GM06990 (cell line): ENCODE data around the gene EPHA7.

Experiments
- DNase-seq: peaks from one replicate; pipeline ENCODE4 v3.0.0-alpha.2; 2011; ENCODE audit not compliant: insufficient read length; ENCODE audit errors: extremely low read depth
- H3K27me3 ChIP-seq: replicated peaks from 2 replicates; pipeline ENCODE4 v1.6.0; 2011; ENCODE audit warnings: low read length; ENCODE audit not compliant: control insufficient read depth, insufficient read depth
- H3K36me3 ChIP-seq: 2 replicates; pipeline ENCODE4 v1.5.1; 2011; ENCODE audit warnings: low read length; ENCODE audit not compliant: control insufficient read depth, insufficient read depth
- H3K4me3 ChIP-seq: replicated peaks from 2 replicates; pipeline ENCODE4 v1.5.1; 2011; ENCODE audit warnings: low read depth, mild to moderate bottlenecking, control low read depth, low read length
- CTCF ChIP-seq: IDR thresholded peaks from 2 replicates; pipeline ENCODE4 v1.5.1; 2011; ENCODE audit warnings: low read length, control low read depth, mild to moderate bottlenecking, inconsistent platforms; ENCODE audit not compliant: insufficient read depth, poor library complexity, severe bottlenecking

Gene EPHA7

DNA sequence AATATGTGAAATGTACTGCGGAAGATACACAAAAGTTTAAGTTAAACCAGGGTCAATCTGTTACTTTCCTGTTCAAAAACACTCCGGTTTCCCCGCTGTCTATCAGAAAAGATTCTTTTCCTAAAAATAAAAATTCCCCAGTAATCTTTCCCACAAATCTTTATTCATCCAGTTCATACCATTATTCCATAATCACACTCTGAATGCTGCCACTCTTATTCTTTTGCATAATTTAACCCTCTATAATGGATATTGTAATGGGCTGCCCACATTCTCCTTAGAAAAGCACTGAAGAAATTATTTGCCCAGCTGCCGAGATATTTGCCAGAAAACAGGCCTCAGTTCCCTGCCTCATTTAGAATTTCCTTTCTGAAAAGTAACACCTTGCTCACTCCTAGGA, 68.6 kb downstream of the EPHA7 start:
- no peak for DNase-seq
- Histone ChIP-seq H3K27me3 (no peaks in the 10 kb centered on the region), H3K36me3 (no peaks in the 10 kb centered on the region), H3K4me3 (no peak overlapping the region)
- TF ChIP-seq CTCF, result no peak

DNA sequence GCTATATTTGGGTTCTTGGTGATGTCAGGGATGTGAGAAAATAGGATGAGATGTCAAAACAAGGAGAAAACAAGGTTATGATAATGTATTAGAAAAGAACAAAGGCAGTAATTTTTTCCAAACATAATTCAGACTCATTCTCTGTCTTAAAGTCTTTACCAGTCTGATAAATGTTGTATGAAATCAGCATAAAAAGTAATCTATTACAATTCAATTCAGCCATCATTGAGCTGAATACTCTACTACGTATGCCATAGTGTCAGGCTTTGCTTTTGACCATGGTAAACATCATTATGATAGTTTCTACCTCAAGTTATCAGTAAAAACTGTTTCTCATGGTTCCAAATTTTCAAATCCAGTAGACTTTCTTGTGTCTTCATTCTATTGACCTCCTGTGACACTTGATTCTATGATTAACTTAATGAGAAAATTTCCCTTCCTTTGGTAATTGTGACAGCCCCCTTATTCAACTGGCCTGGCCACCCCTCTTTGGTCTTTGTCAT, 75.0 kb downstream of the EPHA7 start:
- DNase-seq, result no peak
- no peaks in the 10 kb centered on the region for H3K27me3 ChIP-seq
- H3K36me3 ChIP-seq, result no peaks in the 10 kb centered on the region
- no peak for TF ChIP-seq CTCF
- H3K4me3 ChIP-seq, result no peak overlapping the region

- Histone ChIP-seq H3K4me3 (no peak overlapping the region), H3K36me3 (no peaks in the 10 kb centered on the region), H3K27me3 (no peaks in the 10 kb centered on the region)
- DNase-seq, result no peak
- TF ChIP-seq CTCF, result no peak
Observed at GRCh38 chr6:93343476-93343875, 75.9 kb downstream of the EPHA7 start.

GRCh38 chr6:93341900-93342613, 77.3 kb downstream of the EPHA7 start:
- Histone ChIP-seq H3K4me3 (no peak overlapping the region), H3K36me3 (no peaks in the 10 kb centered on the region), H3K27me3 (no peaks in the 10 kb centered on the region)
- no peak for DNase-seq
- TF ChIP-seq CTCF, result no peak

- Histone ChIP-seq H3K27me3 (no peaks in the 10 kb centered on the region), H3K4me3 (no peak overlapping the region), H3K36me3 (no peaks in the 10 kb centered on the region)
- no peak for TF ChIP-seq CTCF
- no peak for DNase-seq
Observed at GRCh38 chr6:93337772-93338394, 81.5 kb downstream of the EPHA7 start.
